NCI-H1694 (cell line): Measurements from ENCODE around the gene PTPN11.
A peak's percentile ranks its signal among the peaks of the same experiment; 100 is the strongest.

ENCODE experiments used
- DNase-seq: peaks from one replicate; lab custom pipeline; 2025; lab: John Stamatoyannopoulos, UW

PTPN11 gene

DNA sequence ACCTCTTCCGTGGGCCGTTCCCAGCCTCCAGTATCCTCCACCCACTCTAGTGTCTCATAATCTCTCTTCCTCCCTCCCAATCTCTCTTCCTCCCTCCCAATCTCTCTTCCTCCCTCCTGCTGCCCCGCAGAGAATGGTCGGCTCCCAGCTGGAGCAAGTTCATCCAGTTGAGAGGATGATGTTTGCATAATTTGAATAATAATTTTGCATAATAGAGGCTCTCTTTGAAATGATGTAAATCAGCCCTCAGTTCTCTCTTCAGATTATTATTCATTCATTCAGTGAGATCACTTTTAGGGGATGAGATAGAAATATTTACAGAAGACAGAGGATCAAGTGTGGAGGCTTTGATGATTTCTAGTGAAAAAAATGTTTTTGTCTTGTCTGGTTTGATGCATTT is 125.0 kb downstream of the PTPN11 start:
- DNase-seq, result no peak

DNA sequence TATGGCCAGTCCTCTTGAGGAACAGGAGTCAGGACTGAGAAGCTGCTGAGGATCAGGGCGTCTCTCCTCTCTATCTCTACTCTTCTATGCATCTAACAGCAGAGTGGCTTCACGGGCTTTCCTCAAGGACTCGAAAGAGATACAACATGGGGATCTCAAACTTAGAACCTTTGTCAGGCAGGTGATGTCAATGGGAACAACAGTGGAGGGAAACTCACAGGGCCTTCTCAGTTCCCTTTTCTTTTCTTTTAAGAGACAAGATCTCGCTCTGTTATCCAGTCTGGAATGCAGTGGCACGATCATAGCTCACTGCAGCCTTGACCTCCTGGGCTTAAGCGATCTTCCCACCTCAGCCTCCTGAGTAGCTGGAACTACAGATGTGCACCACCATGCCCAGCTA is 127.6 kb downstream of the PTPN11 start:
- DNase-seq, result no peak

DNA sequence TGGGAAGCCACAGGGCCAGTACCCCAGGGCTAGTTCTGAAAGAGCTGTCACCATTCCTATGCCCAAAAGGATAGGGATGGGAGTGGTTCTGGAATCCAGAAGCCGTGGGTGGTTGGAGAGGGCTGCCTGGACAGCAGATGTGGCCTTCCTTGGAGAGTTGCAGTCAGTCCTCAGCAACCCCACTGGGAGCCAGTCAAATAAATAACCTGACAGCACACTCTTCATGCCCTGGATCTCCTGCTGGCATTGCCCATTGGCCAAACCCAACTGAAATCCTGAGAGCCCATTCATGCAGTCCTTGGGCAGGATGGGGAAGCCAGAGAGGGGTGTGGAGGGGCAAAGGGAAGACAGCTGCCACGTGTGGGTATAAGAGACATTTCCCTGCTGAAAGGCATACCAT is 128.2 kb downstream of the PTPN11 start:
- no peak for DNase-seq

DNA sequence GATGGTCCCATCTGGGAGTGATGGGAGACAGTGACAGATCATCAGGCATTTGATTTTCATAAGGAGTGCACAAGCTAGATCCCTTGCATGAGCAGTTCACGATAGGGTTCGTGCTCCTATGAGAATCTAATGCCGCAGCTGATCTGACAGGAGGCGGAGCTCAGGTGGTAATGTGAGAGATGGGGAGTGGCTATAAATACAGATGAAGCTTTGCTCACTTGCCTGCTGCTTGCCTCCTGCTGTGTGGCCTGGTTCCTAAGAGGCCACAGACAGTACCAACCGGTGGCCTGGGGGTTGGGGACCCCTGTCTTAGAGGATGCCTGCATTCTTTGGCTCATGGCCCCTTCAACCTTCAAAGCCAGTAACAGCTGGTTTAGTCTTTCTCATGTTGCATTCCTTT is 130.3 kb downstream of the PTPN11 start:
- no peak for DNase-seq

DNA sequence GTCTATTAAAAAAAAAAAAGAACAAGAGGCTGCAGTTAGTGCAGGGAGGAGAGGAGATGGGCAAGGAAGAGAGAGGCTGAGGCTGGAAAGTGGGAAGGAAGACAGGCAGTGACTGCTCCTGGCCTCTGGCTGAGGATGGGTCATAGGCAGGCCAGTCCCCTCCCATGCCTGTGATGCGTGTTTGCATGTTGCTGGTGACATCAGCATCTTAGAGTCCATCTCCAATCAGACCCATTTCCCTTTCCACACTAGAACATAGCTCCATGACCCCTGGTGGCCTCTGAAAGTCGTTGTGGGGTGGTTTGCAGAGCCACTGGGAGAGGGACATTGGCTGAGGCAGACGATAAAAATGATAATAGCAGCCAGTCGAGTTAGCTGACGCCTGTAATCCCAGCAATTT is 132.9 kb downstream of the PTPN11 start:
- DNase-seq, result no peak

DNA sequence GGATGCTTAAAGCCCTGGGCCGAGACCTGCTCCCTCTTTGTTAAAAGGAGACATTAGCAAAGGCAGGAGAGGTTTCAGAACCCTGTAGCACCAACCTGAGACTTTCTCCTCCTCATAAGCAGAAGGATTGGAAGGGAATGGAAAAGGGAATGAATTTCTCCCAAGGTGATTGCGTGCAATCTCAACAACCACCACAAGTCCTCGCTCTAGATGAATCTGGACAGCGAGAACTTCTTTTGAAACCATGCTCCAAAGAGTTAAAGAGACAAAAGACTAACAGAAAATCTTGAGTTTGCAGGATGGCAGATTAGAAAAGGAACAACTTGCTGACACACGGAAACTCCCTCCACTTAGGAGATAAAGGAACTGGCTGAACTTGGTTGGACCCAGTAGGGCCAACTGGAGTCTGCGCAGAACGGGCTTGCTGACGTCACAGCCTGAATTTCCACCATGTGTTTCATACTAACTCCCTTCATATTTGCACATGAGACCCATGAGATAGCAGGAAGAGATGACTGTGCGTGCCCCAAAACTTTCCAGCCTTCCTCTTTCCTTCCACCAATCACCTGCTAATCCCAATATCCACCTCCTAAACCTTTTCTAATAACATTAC is 137.0 kb downstream of the PTPN11 start:
- no peak for DNase-seq

DNA sequence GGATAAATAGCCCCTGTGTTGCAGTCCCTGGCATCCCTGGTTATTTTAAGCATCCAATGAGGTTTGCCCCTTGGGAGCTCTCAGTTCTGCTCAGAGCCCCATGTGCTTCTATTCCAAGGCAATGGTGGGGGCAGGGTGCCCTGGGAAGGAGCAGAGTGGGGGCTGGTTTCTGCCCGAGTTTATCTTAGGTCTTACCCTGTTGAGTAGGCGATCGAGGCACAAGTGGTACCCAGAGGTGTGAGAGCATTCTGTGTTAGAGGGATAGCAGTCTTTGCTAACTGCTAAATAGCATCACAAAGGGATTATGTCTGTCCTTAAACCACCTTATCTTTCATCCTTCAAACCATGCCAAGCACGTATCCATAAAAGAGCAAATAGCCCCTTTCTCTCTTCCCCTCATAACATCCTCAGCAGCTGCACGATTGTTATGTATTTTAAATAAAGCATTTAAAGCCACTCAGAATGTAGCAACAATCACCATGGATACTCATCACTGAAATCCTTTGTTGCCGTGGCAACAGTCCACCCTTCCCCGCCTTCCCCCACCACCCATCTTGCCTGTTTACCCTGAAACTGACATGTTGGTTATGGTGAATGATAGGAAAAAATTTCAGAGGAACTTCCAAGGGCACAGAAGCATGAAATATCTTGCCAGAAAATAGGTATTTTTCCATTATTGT is 139.3 kb downstream of the PTPN11 start:
- DNase-seq, result peak; percentile 26
